IMR-90 (cell line): ENCODE results near the gene TAS1R1. TPM values are rescaled to one million over a fixed set of nuclear protein-coding genes. Genes with fewer than 3 reads are reported as not detected.

ENCODE experiments used
- ATAC-seq: fragments of 200-7000 bp; cut with Tn5 transposase; 2 replicates; pipeline ENCODE4 v1.9.1; 2020; ENCODE audit warnings: low read depth, mild to moderate bottlenecking, moderate library complexity
- BruUV-seq: library from RNA; stranded (reverse); fragments of 400-500 nt; replicated peaks from 2 replicates; lab custom pipeline; 2021; lab: Mats Ljungman, UMichigan
- CTCF ChIA-PET: fragments of 300-600 bp; formaldehyde crosslinking; extraction: SDS; loops from one replicate; lab custom pipeline; 2021; ENCODE audit warnings: antibody characterized with exemption; lab: Yijun Ruan, JAX
- POLR2A ChIA-PET: fragments of 300-600 bp; sonication (Branson Sonifier 250); formaldehyde crosslinking; loops from one replicate; lab custom pipeline; 2022; ENCODE audit warnings: antibody characterized with exemption; ENCODE audit not compliant: unreplicated experiment; lab: Charles Lee
- DNase-seq: peaks from one replicate; pipeline ENCODE4 v3.0.0; 2013
- H2AFZ ChIP-seq: replicated peaks from 2 replicates; pipeline ENCODE3; 2013; ENCODE audit warnings: low read length, mild to moderate bottlenecking; ENCODE audit not compliant: poor library complexity
- H2AK5ac ChIP-seq: 2 replicates; pipeline ENCODE4 v1.6.1; 2013; ENCODE audit warnings: low read depth, low read length, inconsistent platforms
- H2AK9ac ChIP-seq: replicated peaks from 2 replicates; pipeline ENCODE3; 2013; ENCODE audit warnings: mild to moderate bottlenecking, low read depth, low read length, moderate library complexity; ENCODE audit not compliant: poor library complexity
- H2BK120ac ChIP-seq: 2 replicates; pipeline ENCODE4 v1.6.1; 2013; ENCODE audit warnings: low read depth, low read length, inconsistent platforms
- H2BK15ac ChIP-seq: 3 replicates; pipeline ENCODE4 v1.6.1; 2013; ENCODE audit warnings: low read depth, low read length, inconsistent platforms
- H2BK20ac ChIP-seq: 2 replicates; pipeline ENCODE4 v1.6.1; 2013; ENCODE audit warnings: low read depth, mild to moderate bottlenecking, inconsistent platforms, low read length, moderate library complexity
- H2BK5ac ChIP-seq: 2 replicates; pipeline ENCODE4 v1.6.1; 2013; ENCODE audit warnings: mild to moderate bottlenecking, low read depth, low read length, inconsistent platforms; ENCODE audit not compliant: poor library complexity, severe bottlenecking
- H3K14ac ChIP-seq: replicated peaks from 2 replicates; pipeline ENCODE4 v1.6.1; 2013; ENCODE audit warnings: low read depth, low read length, inconsistent platforms
- H3K18ac ChIP-seq: 2 replicates; pipeline ENCODE4 v1.6.1; 2013; ENCODE audit warnings: low read depth, low read length, control low read depth
- H3K23ac ChIP-seq: 2 replicates; pipeline ENCODE4 v1.6.1; 2013; ENCODE audit warnings: low read depth, low read length, inconsistent platforms
- H3K27ac ChIP-seq: 2 replicates; pipeline ENCODE4 v1.5.1; 2013; ENCODE audit warnings: mild to moderate bottlenecking, control low read depth, low read length; ENCODE audit not compliant: insufficient read depth
- H3K27me3 ChIP-seq: 2 replicates; pipeline ENCODE4 v1.6.1; 2013; ENCODE audit warnings: low read length; ENCODE audit not compliant: control insufficient read depth, insufficient read depth
- H3K36me3 ChIP-seq: 2 replicates; pipeline ENCODE4 v1.6.1; 2013; ENCODE audit warnings: low read length, mixed read lengths; ENCODE audit not compliant: control insufficient read depth, insufficient read depth
- H3K4ac ChIP-seq: 2 replicates; pipeline ENCODE4 v1.6.1; 2013; ENCODE audit warnings: low read depth, low read length, inconsistent platforms
- H3K4me1 ChIP-seq: 2 replicates; pipeline ENCODE4 v1.6.1; 2013; ENCODE audit warnings: low read length, mixed read lengths; ENCODE audit not compliant: control insufficient read depth, insufficient read depth
- H3K4me2 ChIP-seq: 2 replicates; pipeline ENCODE4 v1.6.1; 2013; ENCODE audit warnings: low read depth, mild to moderate bottlenecking, control low read depth, low read length, moderate library complexity
- H3K4me3 ChIP-seq: 2 replicates; pipeline ENCODE4 v1.5.1; 2013; ENCODE audit warnings: low read depth, mild to moderate bottlenecking, control low read depth, low read length, moderate library complexity; ENCODE audit not compliant: insufficient read depth
- H3K56ac ChIP-seq: 2 replicates; pipeline ENCODE4 v1.6.1; 2013; ENCODE audit warnings: low read length, inconsistent platforms; ENCODE audit not compliant: insufficient read depth; ENCODE audit errors: extremely low read depth
- H3K79me1 ChIP-seq, 2 experiments: 2 replicates each; pipeline ENCODE4 v1.6.1; 2013; ENCODE audit warnings: low read length in 2 of 2, inconsistent platforms in 1 of 2, low read depth in 1 of 2
- H3K9ac ChIP-seq: 2 replicates; pipeline ENCODE4 v1.6.1; 2013; ENCODE audit warnings: low read depth, low read length, control low read depth
- H3K9me1 ChIP-seq: 2 replicates; pipeline ENCODE4 v1.6.1; 2013; ENCODE audit warnings: low read length, inconsistent platforms; ENCODE audit not compliant: insufficient read depth
- H3K9me3 ChIP-seq: 2 replicates; pipeline ENCODE4 v1.6.1; 2013; ENCODE audit warnings: low read length; ENCODE audit not compliant: control insufficient read depth, insufficient read depth
- H4K20me1 ChIP-seq: 2 replicates; pipeline ENCODE4 v1.6.1; 2013; ENCODE audit warnings: low read length, inconsistent platforms; ENCODE audit not compliant: insufficient read depth
- H4K5ac ChIP-seq: 2 replicates; pipeline ENCODE4 v1.6.1; 2013; ENCODE audit warnings: mild to moderate bottlenecking, low read depth, low read length, control low read depth
- H4K8ac ChIP-seq, 2 experiments: 2 replicates each; pipeline ENCODE4 v1.6.1; 2013; ENCODE audit warnings: low read depth in 2 of 2, low read length in 2 of 2, control low read depth in 1 of 2, inconsistent platforms in 1 of 2
- H4K91ac ChIP-seq: 2 replicates; pipeline ENCODE4 v1.6.1; 2013; ENCODE audit warnings: low read depth, low read length, inconsistent platforms; ENCODE audit not compliant: insufficient read depth
- CEBPB ChIP-seq: IDR thresholded peaks from 2 replicates; pipeline ENCODE4 v1.6.1; 2012; ENCODE audit warnings: low read depth, low read length, improper control_type of control experiment
- FOS ChIP-seq: fragments of 150-350 bp; IDR thresholded peaks from 2 replicates; pipeline ENCODE4 v1.6.1; 2016; ENCODE audit warnings: low read depth, low read length
- MAZ ChIP-seq: IDR thresholded peaks from 2 replicates; pipeline ENCODE4 v1.6.1; 2012; ENCODE audit warnings: low read depth, mild to moderate bottlenecking, low read length, improper control_type of control experiment, moderate library complexity, borderline replicate concordance
- WGBS, 2 experiments: methylation state at CpG; one replicate each; pipeline versions ENCODE4 v1.1.5 to v1.1.7; 2013; ENCODE audit warnings: missing lambda C conversion rate in 2 of 2; ENCODE audit not compliant: insufficient read length in 1 of 2; ENCODE audit errors: extremely low coverage in 2 of 2; 5-methylcytosine and 5-hydroxymethylcytosine counted together
- dilution Hi-C: fragments of 300-500 bp; cut with HindIII; formaldehyde crosslinking; loops from one replicate; pipeline ENCODE4 v1.14.3; 2018; ENCODE audit warnings: low sequenced_read_pairs; ENCODE audit not compliant: unreplicated experiment
- in situ Hi-C: fragments of 300-500 bp; cut with MboI; formaldehyde crosslinking; loops from 3 replicates; pipeline ENCODE4 v1.14.3; 2019; ENCODE audit warnings: low sequenced_read_pairs, inconsistent platforms, mixed read lengths
- intact Hi-C: fragments of 100-400 bp; cut with micrococcal nuclease; formaldehyde crosslinking; loops from 2 replicates; pipeline ENCODE4 v1.10.0; 2022
- polyA plus RNA-seq, 3 experiments: library from polyadenylated mRNA; depleted of rRNA; stranded (reverse); fragments of >200 nt; gene quantifications; 2 replicates each; pipeline ENCODE4 v1.2.3, GENCODE V29; 2012; ENCODE audit warnings: low replicate concordance in 1 of 3
- total RNA-seq: library from RNA; depleted of rRNA; stranded (reverse); fragments of >200 nt; gene quantifications from 2 replicates; pipeline ENCODE4 v1.2.3, GENCODE V29; 2012

The TAS1R1 gene
- total and polyA plus RNA-seq, 2 of the 4 experiments (the other 2 are of a cell fraction), result 0.05 TPM; not detected in 1

GRCh38 chr1:6544831-6545230 lies 10.3 kb upstream of the TAS1R1 start:
- ChIA-PET CTCF (no interaction called here), POLR2A (no interaction called here)
- H4K5ac ChIP-seq, result no peak overlapping the region
- H2BK20ac ChIP-seq, result no peak overlapping the region
- H4K20me1 ChIP-seq, result no peaks in the 10 kb centered on the region
- peaks cover 45% of the 10 kb centered on the region for H3K36me3 ChIP-seq
- DNase-seq (peak; percentile 80), ATAC-seq (peak; percentile 17; the same call in 1 of the 2 replicates)
- intact Hi-C loops, result no loop called here
- H2AK5ac ChIP-seq, result no peak overlapping the region
- in situ Hi-C loops, result no loop called here
- WGBS, 2 experiments, result 10% methylated on average over 2 of the region's 3 CpGs; no CpG with 5 or more reads in 1 of the 2 experiments
- H3K9me3 ChIP-seq, result no peaks in the 10 kb centered on the region
- no peak overlapping the region for H2BK15ac ChIP-seq
- no peak overlapping the region for H3K56ac ChIP-seq
- H2BK120ac ChIP-seq, result no peak overlapping the region
- H4K8ac ChIP-seq, result no peak overlapping the region
- H3K4ac ChIP-seq, result no peak overlapping the region
- H3K23ac ChIP-seq, result no peak overlapping the region
- H3K18ac ChIP-seq, result no peak overlapping the region
- H3K79me1 ChIP-seq, result peaks cover 15 to 20% of the 10 kb centered on the region in 2 experiments
- H3K9ac ChIP-seq, result no peak overlapping the region
- no peak overlapping the region for H4K91ac ChIP-seq
- peaks cover 2% of the 10 kb centered on the region for H3K4me1 ChIP-seq
- H3K4me2 ChIP-seq, result no peak overlapping the region
- dilution Hi-C loops, result no loop called here
- BruUV-seq, result no TSS peak
- no peak overlapping the region for H2BK5ac ChIP-seq
- H3K27me3 ChIP-seq, result no peaks in the 10 kb centered on the region
- TF ChIP-seq FOS, result peak; percentile 50; the same call in 1 of the 2 replicates
- TF ChIP-seq MAZ, result no peak
- TF ChIP-seq CEBPB, result peak; percentile 39; the same call in 1 of the 2 replicates
- no peak overlapping the region for H3K4me3 ChIP-seq
- H3K27ac ChIP-seq, result no peak overlapping the region
- peaks cover 5% of the 10 kb centered on the region; the same call in 1 of the 2 replicates for H3K9me1 ChIP-seq
- no peak overlapping the region for H3K14ac ChIP-seq
- no peak overlapping the region for H2AFZ ChIP-seq
- no peak overlapping the region for H2AK9ac ChIP-seq
